Loucy (cell line): ENCODE measurements around the gene TAGLN3.

Experiments
- H2AFZ ChIP-seq: fragments of 200-600 bp; sonication (generic); 2 replicates; pipeline ENCODE4 v1.6.0; 2016; ENCODE audit warnings: antibody characterized with exemption, mild to moderate bottlenecking, low read length, moderate library complexity
- H3F3A ChIP-seq: fragments of 200-600 bp; 2 replicates; pipeline ENCODE4 v1.6.0; 2016; ENCODE audit warnings: antibody characterized with exemption, low read depth, mild to moderate bottlenecking
- H3K27me3 ChIP-seq: fragments of 200-600 bp; sonication (generic); 2 replicates; pipeline ENCODE4 v1.6.1; 2014; ENCODE audit warnings: low read length, mild to moderate bottlenecking; ENCODE audit not compliant: insufficient read depth, poor library complexity, severe bottlenecking
- H3K36me3 ChIP-seq: fragments of 200-600 bp; sonication (generic); 2 replicates; pipeline ENCODE4 v1.6.1; 2016; ENCODE audit warnings: low read length; ENCODE audit not compliant: insufficient read depth
- H3K4me1 ChIP-seq: fragments of 200-600 bp; sonication (generic); 2 replicates; pipeline ENCODE4 v1.5.1; 2014; ENCODE audit warnings: low read length, mild to moderate bottlenecking; ENCODE audit not compliant: insufficient read depth, poor library complexity, severe bottlenecking
- H3K4me2 ChIP-seq: fragments of 200-600 bp; sonication (generic); 2 replicates; pipeline ENCODE4 v1.6.0; 2014; ENCODE audit warnings: antibody characterized with exemption, low read length, low read depth, mild to moderate bottlenecking; ENCODE audit not compliant: poor library complexity, severe bottlenecking
- H3K4me3 ChIP-seq: fragments of 200-600 bp; sonication (generic); 2 replicates; pipeline ENCODE4 v1.5.1; 2014; ENCODE audit warnings: low read length, mild to moderate bottlenecking, mixed read lengths; ENCODE audit not compliant: poor library complexity, severe bottlenecking
- H3K79me2 ChIP-seq: fragments of 200-600 bp; sonication (generic); 2 replicates; pipeline ENCODE4 v1.6.1; 2014; ENCODE audit warnings: low read length; ENCODE audit not compliant: insufficient read depth
- H3K9ac ChIP-seq: fragments of 200-600 bp; sonication (generic); 2 replicates; pipeline ENCODE4 v1.6.0; 2014; ENCODE audit warnings: mild to moderate bottlenecking, low read depth, low read length, moderate library complexity; ENCODE audit not compliant: poor library complexity, severe bottlenecking
- H3K9me2 ChIP-seq: fragments of 200-600 bp; sonication (generic); replicated peaks from 2 replicates; pipeline ENCODE4 v1.6.1; 2016; ENCODE audit warnings: low read depth, low read length, mixed read lengths
- H3K9me3 ChIP-seq: fragments of 200-600 bp; sonication (generic); 2 replicates; pipeline ENCODE4 v1.6.1; 2014; ENCODE audit warnings: mild to moderate bottlenecking, antibody characterized with exemption, low read length, low read depth; ENCODE audit not compliant: insufficient read depth
- H4K20me1 ChIP-seq: fragments of 200-600 bp; sonication (generic); 2 replicates; pipeline ENCODE4 v1.6.0; 2014; ENCODE audit warnings: antibody characterized with exemption, low read length, mild to moderate bottlenecking; ENCODE audit not compliant: insufficient read depth, poor library complexity, severe bottlenecking
- EZH2phosphoT487 ChIP-seq: fragments of 200-600 bp; IDR thresholded peaks from 2 replicates; pipeline ENCODE4 v1.6.1; 2018; ENCODE audit warnings: antibody characterized with exemption, mild to moderate bottlenecking, moderate library complexity, borderline replicate concordance
- TF ChIP-seq, protein P1 (sequence below): fragments of 200-600 bp; sonication (generic); conservative IDR thresholded peaks from 2 replicates; pipeline ENCODE4 v1.5.1; 2014; ENCODE audit warnings: mild to moderate bottlenecking, antibody characterized with exemption, low read length

The TAGLN3 gene

DNA sequence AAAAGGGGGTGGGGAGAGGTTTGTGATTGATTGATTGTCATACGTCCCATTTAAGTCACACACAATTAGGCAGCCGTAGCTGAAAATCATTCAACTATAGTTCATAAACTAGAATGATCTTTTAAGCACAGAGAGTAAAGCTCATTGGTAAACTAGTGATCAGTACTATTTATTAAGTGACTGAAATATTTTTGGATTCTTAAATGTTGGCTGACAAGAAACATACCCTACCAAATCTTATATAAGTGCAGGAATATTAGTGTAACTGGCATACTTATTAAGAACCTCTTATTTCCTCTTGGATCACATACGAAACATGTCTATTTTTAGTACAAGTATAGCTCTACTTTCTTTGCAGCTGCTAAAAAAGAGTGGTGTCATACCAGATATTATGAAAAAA lies 28.3 kb upstream of the TAGLN3 start:
- peaks cover 8% of the 10 kb centered on the region for H3K4me1 ChIP-seq
- H3K4me3 ChIP-seq = no peak overlapping the region
- H3F3A ChIP-seq = no peaks in the 10 kb centered on the region
- no peaks in the 10 kb centered on the region for H3K9me3 ChIP-seq
- H3K4me2 ChIP-seq = no peak overlapping the region
- TF ChIP-seq, protein P1, sequence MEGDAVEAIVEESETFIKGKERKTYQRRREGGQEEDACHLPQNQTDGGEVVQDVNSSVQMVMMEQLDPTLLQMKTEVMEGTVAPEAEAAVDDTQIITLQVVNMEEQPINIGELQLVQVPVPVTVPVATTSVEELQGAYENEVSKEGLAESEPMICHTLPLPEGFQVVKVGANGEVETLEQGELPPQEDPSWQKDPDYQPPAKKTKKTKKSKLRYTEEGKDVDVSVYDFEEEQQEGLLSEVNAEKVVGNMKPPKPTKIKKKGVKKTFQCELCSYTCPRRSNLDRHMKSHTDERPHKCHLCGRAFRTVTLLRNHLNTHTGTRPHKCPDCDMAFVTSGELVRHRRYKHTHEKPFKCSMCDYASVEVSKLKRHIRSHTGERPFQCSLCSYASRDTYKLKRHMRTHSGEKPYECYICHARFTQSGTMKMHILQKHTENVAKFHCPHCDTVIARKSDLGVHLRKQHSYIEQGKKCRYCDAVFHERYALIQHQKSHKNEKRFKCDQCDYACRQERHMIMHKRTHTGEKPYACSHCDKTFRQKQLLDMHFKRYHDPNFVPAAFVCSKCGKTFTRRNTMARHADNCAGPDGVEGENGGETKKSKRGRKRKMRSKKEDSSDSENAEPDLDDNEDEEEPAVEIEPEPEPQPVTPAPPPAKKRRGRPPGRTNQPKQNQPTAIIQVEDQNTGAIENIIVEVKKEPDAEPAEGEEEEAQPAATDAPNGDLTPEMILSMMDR = no peak
- no peak for TF ChIP-seq EZH2phosphoT487
- no peaks in the 10 kb centered on the region for H3K79me2 ChIP-seq
- no peaks in the 10 kb centered on the region for H3K36me3 ChIP-seq
- H3K27me3 ChIP-seq = no peaks in the 10 kb centered on the region
- H2AFZ ChIP-seq = no peak overlapping the region
- H4K20me1 ChIP-seq = no peaks in the 10 kb centered on the region
- no peaks in the 10 kb centered on the region for H3K9me2 ChIP-seq
- H3K9ac ChIP-seq = no peak overlapping the region

DNA sequence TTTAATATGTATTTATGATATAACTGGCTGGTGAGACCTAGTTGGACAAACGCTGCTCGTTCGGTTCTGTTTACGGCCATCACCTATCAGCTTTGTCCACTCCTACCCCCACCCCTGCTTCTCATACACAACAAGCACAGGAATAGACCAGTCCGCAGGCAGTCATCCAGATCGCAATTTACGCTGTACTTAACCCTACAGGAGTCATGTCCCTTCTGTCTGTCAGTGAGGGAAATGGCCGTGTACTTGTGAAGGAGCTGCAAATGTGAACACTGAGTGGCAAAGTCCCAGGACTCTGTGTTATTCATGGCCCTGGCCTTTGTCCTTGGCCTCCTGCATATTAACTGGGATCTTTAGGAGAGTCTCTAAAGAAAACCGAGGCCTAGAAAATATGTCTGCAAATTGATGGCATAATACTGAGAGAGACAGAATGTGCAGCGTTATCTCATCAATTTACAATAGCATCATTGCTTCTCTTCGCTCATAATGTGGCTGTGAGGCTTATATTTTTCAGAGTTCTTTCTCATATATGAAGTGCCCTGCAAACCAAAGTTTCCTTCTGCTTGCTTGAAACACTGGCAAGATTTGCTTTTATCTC lies 27.1 kb upstream of the TAGLN3 start:
- no peak overlapping the region for H3K9ac ChIP-seq
- no peaks in the 10 kb centered on the region for H3F3A ChIP-seq
- peaks cover 8% of the 10 kb centered on the region for H3K4me1 ChIP-seq

DNA sequence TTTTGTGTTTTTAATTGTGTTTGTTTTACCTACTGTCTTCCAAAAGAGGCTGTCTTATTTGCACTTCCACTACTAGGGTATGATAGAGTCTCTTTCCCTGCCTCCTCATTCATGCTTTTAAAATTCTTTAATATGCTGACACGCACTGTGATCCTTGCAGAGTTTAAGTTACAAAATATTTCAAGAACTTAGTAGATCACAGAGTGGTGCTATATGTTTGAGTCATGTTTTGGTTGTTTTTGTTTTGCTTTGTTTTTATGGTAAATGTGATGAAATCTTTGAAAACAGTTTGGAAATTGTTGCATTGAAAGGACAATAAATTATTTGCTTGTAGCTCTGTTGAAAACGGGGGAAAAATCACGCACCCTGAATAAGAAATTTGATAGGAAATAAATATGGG lies 25.8 kb upstream of the TAGLN3 start:
- Histone ChIP-seq H3K79me2 (no peaks in the 10 kb centered on the region), H3K4me3 (no peak overlapping the region), H3K9me2 (no peaks in the 10 kb centered on the region), H3K9me3 (no peaks in the 10 kb centered on the region), H3F3A (no peaks in the 10 kb centered on the region), H3K4me1 (no peaks in the 10 kb centered on the region), H3K27me3 (no peaks in the 10 kb centered on the region), H4K20me1 (no peaks in the 10 kb centered on the region), H3K4me2 (no peak overlapping the region), H3K36me3 (no peaks in the 10 kb centered on the region), H3K9ac (no peak overlapping the region), H2AFZ (no peak overlapping the region)
- TF ChIP-seq, protein P1 = no peak
- no peak for TF ChIP-seq EZH2phosphoT487

More for the DNA sequence above, 27.1 kb upstream of the TAGLN3 start:
- H4K20me1 ChIP-seq = no peaks in the 10 kb centered on the region
- no peaks in the 10 kb centered on the region for H3K9me3 ChIP-seq
- TF ChIP-seq, protein P1 = no peak
- TF ChIP-seq EZH2phosphoT487 = no peak
- H2AFZ ChIP-seq = no peak overlapping the region
- no peak overlapping the region for H3K4me3 ChIP-seq
- no peaks in the 10 kb centered on the region for H3K36me3 ChIP-seq
- no peaks in the 10 kb centered on the region for H3K9me2 ChIP-seq
- no peak overlapping the region for H3K4me2 ChIP-seq
- H3K27me3 ChIP-seq = no peaks in the 10 kb centered on the region
- no peaks in the 10 kb centered on the region for H3K79me2 ChIP-seq
